Osteoblast (primary cell): ENCODE measurements around the gene TSPAN8. TPM values are rescaled to one million over a fixed set of nuclear protein-coding genes. Genes with fewer than 3 reads are reported as not detected.

Source experiments
- DNase-seq: peaks from one replicate; pipeline ENCODE4 v3.0.0; 2011; ENCODE audit warnings: low spot score, mixed read lengths; ENCODE audit not compliant: insufficient read length; ENCODE audit errors: missing footprints
- H2AFZ ChIP-seq: 2 replicates; pipeline ENCODE4 v1.6.0; 2011; ENCODE audit warnings: mild to moderate bottlenecking, low read length
- H3K27ac ChIP-seq: 2 replicates; pipeline ENCODE4 v1.5.1; 2011; ENCODE audit warnings: mild to moderate bottlenecking, low read depth, low read length, moderate library complexity
- H3K27me3 ChIP-seq: 2 replicates; pipeline ENCODE4 v1.6.0; 2012; ENCODE audit warnings: mild to moderate bottlenecking, control low read depth, inconsistent platforms, low read length, moderate library complexity; ENCODE audit not compliant: insufficient read depth
- H3K36me3 ChIP-seq: 2 replicates; pipeline ENCODE4 v1.5.1; 2011; ENCODE audit warnings: mild to moderate bottlenecking, low read length, control low read depth, moderate library complexity; ENCODE audit not compliant: insufficient read depth
- H3K4me1 ChIP-seq: 2 replicates; pipeline ENCODE4 v1.5.1; 2011; ENCODE audit warnings: mild to moderate bottlenecking, low read length, control low read depth, moderate library complexity; ENCODE audit not compliant: insufficient read depth
- H3K4me2 ChIP-seq: 2 replicates; pipeline ENCODE4 v1.6.0; 2011; ENCODE audit warnings: mild to moderate bottlenecking, low read length; ENCODE audit not compliant: insufficient read depth
- H3K4me3 ChIP-seq: fragments of 200-600 bp; sonication (generic); 3 replicates; pipeline ENCODE4 v1.5.1; 2012; ENCODE audit warnings: mild to moderate bottlenecking, low read length, inconsistent platforms; ENCODE audit not compliant: insufficient read depth
- H3K79me2 ChIP-seq: 2 replicates; pipeline ENCODE4 v1.6.0; 2012; ENCODE audit warnings: mild to moderate bottlenecking, low read length, control low read depth, inconsistent platforms; ENCODE audit not compliant: insufficient read depth
- H3K9me3 ChIP-seq: 2 replicates; pipeline ENCODE4 v1.5.1; 2011; ENCODE audit warnings: low read depth, low read length, control low read depth
- H4K20me1 ChIP-seq: 2 replicates; pipeline ENCODE4 v1.6.0; 2012; ENCODE audit warnings: mild to moderate bottlenecking, low read length, control low read depth; ENCODE audit not compliant: insufficient read depth
- CTCF ChIP-seq: IDR thresholded peaks from 2 replicates; pipeline ENCODE4 v1.5.1; 2011; ENCODE audit warnings: mild to moderate bottlenecking, low read depth, low read length, moderate library complexity; ENCODE audit errors: extremely low read depth
- total RNA-seq: library from RNA; depleted of rRNA; stranded (reverse); fragments of >200 nt; gene quantifications from 2 replicates; pipeline ENCODE4 v1.2.3, GENCODE V29; 2012

TSPAN8 gene
- total RNA-seq, 1 donor, result under 0.01 TPM

GRCh38 chr12:71190822-71191221 is 33.0 kb upstream of the TSPAN8 start:
- Histone ChIP-seq H2AFZ (no peak overlapping the region), H3K4me2 (no peak overlapping the region), H3K4me1 (no peaks in the 10 kb centered on the region), H3K9me3 (no peaks in the 10 kb centered on the region), H3K79me2 (no peaks in the 10 kb centered on the region), H4K20me1 (no peaks in the 10 kb centered on the region), H3K27me3 (no peaks in the 10 kb centered on the region), H3K36me3 (no peaks in the 10 kb centered on the region), H3K27ac (no peak overlapping the region), H3K4me3 (no peak overlapping the region)
- TF ChIP-seq CTCF, result no peak
- DNase-seq, result no peak

- H3K79me2 ChIP-seq, result no peaks in the 10 kb centered on the region
Measured at GRCh38 chr12:71187379-71187778, 29.6 kb upstream of the TSPAN8 start.

GRCh38 chr12:71186571-71187288 is 28.9 kb upstream of the TSPAN8 start:
- Histone ChIP-seq H3K4me3 (no peak overlapping the region), H3K79me2 (no peaks in the 10 kb centered on the region), H3K4me2 (no peak overlapping the region), H3K27me3 (no peaks in the 10 kb centered on the region), H3K9me3 (no peaks in the 10 kb centered on the region), H2AFZ (no peak overlapping the region), H3K27ac (no peak overlapping the region), H4K20me1 (no peaks in the 10 kb centered on the region), H3K4me1 (no peaks in the 10 kb centered on the region), H3K36me3 (no peaks in the 10 kb centered on the region)
- TF ChIP-seq CTCF, result no peak
- no peak for DNase-seq

More at GRCh38 chr12:71187379-71187778, 29.6 kb upstream of the TSPAN8 start:
- Histone ChIP-seq H3K9me3 (no peaks in the 10 kb centered on the region), H2AFZ (no peak overlapping the region), H4K20me1 (no peaks in the 10 kb centered on the region), H3K27ac (no peak overlapping the region), H3K27me3 (no peaks in the 10 kb centered on the region), H3K4me1 (no peaks in the 10 kb centered on the region), H3K4me3 (no peak overlapping the region), H3K4me2 (no peak overlapping the region), H3K36me3 (no peaks in the 10 kb centered on the region)
- DNase-seq, result no peak
- no peak for TF ChIP-seq CTCF

GRCh38 chr12:71183846-71184245 is 26.0 kb upstream of the TSPAN8 start:
- Histone ChIP-seq H3K4me2 (no peak overlapping the region), H2AFZ (no peak overlapping the region), H3K79me2 (no peaks in the 10 kb centered on the region), H3K4me1 (no peaks in the 10 kb centered on the region), H3K27me3 (no peaks in the 10 kb centered on the region), H4K20me1 (no peaks in the 10 kb centered on the region), H3K27ac (no peak overlapping the region), H3K36me3 (no peaks in the 10 kb centered on the region), H3K4me3 (no peak overlapping the region), H3K9me3 (no peaks in the 10 kb centered on the region)
- no peak for DNase-seq
- TF ChIP-seq CTCF, result no peak
